Loucy (cell line): ENCODE measurements around the gene RPS6KB2.

ENCODE experiments used
- H2AFZ ChIP-seq: fragments of 200-600 bp; sonication (generic); 2 replicates; pipeline ENCODE4 v1.6.0; 2016; ENCODE audit warnings: antibody characterized with exemption, mild to moderate bottlenecking, low read length, moderate library complexity
- H3F3A ChIP-seq: fragments of 200-600 bp; 2 replicates; pipeline ENCODE4 v1.6.0; 2016; ENCODE audit warnings: antibody characterized with exemption, low read depth, mild to moderate bottlenecking
- H3K27me3 ChIP-seq: fragments of 200-600 bp; sonication (generic); 2 replicates; pipeline ENCODE4 v1.6.1; 2014; ENCODE audit warnings: low read length, mild to moderate bottlenecking; ENCODE audit not compliant: insufficient read depth, poor library complexity, severe bottlenecking
- H3K36me3 ChIP-seq: fragments of 200-600 bp; sonication (generic); 2 replicates; pipeline ENCODE4 v1.6.1; 2016; ENCODE audit warnings: low read length; ENCODE audit not compliant: insufficient read depth
- H3K4me1 ChIP-seq: fragments of 200-600 bp; sonication (generic); 2 replicates; pipeline ENCODE4 v1.5.1; 2014; ENCODE audit warnings: low read length, mild to moderate bottlenecking; ENCODE audit not compliant: insufficient read depth, poor library complexity, severe bottlenecking
- H3K4me2 ChIP-seq: fragments of 200-600 bp; sonication (generic); 2 replicates; pipeline ENCODE4 v1.6.0; 2014; ENCODE audit warnings: antibody characterized with exemption, low read length, low read depth, mild to moderate bottlenecking; ENCODE audit not compliant: poor library complexity, severe bottlenecking
- H3K4me3 ChIP-seq: fragments of 200-600 bp; sonication (generic); 2 replicates; pipeline ENCODE4 v1.5.1; 2014; ENCODE audit warnings: low read length, mild to moderate bottlenecking, mixed read lengths; ENCODE audit not compliant: poor library complexity, severe bottlenecking
- H3K79me2 ChIP-seq: fragments of 200-600 bp; sonication (generic); 2 replicates; pipeline ENCODE4 v1.6.1; 2014; ENCODE audit warnings: low read length; ENCODE audit not compliant: insufficient read depth
- H3K9ac ChIP-seq: fragments of 200-600 bp; sonication (generic); 2 replicates; pipeline ENCODE4 v1.6.0; 2014; ENCODE audit warnings: mild to moderate bottlenecking, low read depth, low read length, moderate library complexity; ENCODE audit not compliant: poor library complexity, severe bottlenecking
- H3K9me2 ChIP-seq: fragments of 200-600 bp; sonication (generic); replicated peaks from 2 replicates; pipeline ENCODE4 v1.6.1; 2016; ENCODE audit warnings: low read depth, low read length, mixed read lengths
- H3K9me3 ChIP-seq: fragments of 200-600 bp; sonication (generic); 2 replicates; pipeline ENCODE4 v1.6.1; 2014; ENCODE audit warnings: mild to moderate bottlenecking, antibody characterized with exemption, low read length, low read depth; ENCODE audit not compliant: insufficient read depth
- H4K20me1 ChIP-seq: fragments of 200-600 bp; sonication (generic); 2 replicates; pipeline ENCODE4 v1.6.0; 2014; ENCODE audit warnings: antibody characterized with exemption, low read length, mild to moderate bottlenecking; ENCODE audit not compliant: insufficient read depth, poor library complexity, severe bottlenecking
- EZH2phosphoT487 ChIP-seq: fragments of 200-600 bp; IDR thresholded peaks from 2 replicates; pipeline ENCODE4 v1.6.1; 2018; ENCODE audit warnings: antibody characterized with exemption, mild to moderate bottlenecking, moderate library complexity, borderline replicate concordance
- TF ChIP-seq, protein P1 (sequence below): fragments of 200-600 bp; sonication (generic); conservative IDR thresholded peaks from 2 replicates; pipeline ENCODE4 v1.5.1; 2014; ENCODE audit warnings: mild to moderate bottlenecking, antibody characterized with exemption, low read length

The RPS6KB2 gene

DNA sequence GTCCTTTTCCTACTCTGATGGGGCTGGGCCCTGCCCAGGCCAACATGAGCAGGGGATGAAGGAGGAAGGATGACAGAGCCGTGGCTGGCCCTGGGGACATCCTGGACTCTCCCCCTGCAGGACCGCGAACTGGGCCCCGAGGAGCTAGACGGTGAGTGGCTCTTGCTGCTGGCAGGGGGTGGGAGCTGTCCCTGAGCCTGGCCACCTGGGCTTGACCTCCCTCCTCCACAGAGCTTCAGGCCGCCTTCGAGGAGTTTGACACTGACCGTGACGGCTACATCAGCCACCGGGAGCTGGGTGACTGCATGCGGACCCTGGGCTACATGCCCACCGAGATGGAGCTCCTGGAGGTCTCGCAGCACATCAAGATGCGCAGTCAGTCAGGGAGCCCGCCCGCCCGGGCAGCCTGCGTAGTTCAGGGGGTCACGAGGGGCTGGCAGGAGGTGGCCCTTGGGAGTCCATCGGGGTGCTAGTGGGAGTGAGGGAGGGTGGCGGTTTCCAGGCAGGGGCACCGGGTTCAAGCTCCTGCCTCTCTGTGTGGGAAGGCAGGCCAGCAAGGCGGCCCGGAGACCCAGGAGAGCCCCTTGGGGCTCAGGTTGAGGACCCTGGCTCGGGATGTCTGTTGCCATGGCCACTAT lies 27.9 kb downstream of the RPS6KB2 start:
- no peak for TF ChIP-seq EZH2phosphoT487
- TF ChIP-seq, protein P1, sequence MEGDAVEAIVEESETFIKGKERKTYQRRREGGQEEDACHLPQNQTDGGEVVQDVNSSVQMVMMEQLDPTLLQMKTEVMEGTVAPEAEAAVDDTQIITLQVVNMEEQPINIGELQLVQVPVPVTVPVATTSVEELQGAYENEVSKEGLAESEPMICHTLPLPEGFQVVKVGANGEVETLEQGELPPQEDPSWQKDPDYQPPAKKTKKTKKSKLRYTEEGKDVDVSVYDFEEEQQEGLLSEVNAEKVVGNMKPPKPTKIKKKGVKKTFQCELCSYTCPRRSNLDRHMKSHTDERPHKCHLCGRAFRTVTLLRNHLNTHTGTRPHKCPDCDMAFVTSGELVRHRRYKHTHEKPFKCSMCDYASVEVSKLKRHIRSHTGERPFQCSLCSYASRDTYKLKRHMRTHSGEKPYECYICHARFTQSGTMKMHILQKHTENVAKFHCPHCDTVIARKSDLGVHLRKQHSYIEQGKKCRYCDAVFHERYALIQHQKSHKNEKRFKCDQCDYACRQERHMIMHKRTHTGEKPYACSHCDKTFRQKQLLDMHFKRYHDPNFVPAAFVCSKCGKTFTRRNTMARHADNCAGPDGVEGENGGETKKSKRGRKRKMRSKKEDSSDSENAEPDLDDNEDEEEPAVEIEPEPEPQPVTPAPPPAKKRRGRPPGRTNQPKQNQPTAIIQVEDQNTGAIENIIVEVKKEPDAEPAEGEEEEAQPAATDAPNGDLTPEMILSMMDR: no peak
- Histone ChIP-seq H3K79me2 (no peaks in the 10 kb centered on the region), H2AFZ (no peak overlapping the region)

DNA sequence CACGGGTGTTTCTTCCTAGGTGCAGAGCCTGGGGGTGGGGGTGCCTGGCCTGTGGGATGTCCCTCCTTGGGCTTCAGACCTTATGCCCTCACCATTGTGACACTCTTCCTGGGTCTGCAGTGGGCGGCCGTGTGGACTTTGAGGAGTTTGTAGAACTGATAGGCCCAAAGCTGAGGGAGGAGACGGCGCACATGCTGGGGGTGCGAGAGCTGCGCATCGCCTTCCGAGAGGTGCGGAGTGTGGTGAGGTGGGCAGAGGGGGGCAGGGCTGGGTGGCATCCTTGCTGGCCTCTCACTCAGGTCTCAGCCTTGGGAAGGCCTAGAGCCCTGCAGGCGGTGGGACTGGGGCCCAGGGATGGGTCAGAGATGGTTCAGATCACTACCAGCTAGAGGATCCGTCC lies 29.2 kb downstream of the RPS6KB2 start:
- H3K9me2 ChIP-seq: no peaks in the 10 kb centered on the region
- H3K9me3 ChIP-seq: no peaks in the 10 kb centered on the region
- no peak overlapping the region for H3K4me3 ChIP-seq
- H2AFZ ChIP-seq: no peak overlapping the region
- TF ChIP-seq EZH2phosphoT487: no peak
- no peaks in the 10 kb centered on the region for H3K36me3 ChIP-seq
- no peaks in the 10 kb centered on the region for H3K79me2 ChIP-seq
- H3K9ac ChIP-seq: no peak overlapping the region
- no peaks in the 10 kb centered on the region for H3K4me1 ChIP-seq
- H3K4me2 ChIP-seq: no peak overlapping the region
- H3F3A ChIP-seq: no peaks in the 10 kb centered on the region
- no peaks in the 10 kb centered on the region for H3K27me3 ChIP-seq
- H4K20me1 ChIP-seq: no peaks in the 10 kb centered on the region

More for the DNA sequence above, 27.9 kb downstream of the RPS6KB2 start:
- Histone ChIP-seq H3K36me3 (no peaks in the 10 kb centered on the region), H3K9me3 (no peaks in the 10 kb centered on the region), H3K4me1 (no peaks in the 10 kb centered on the region), H4K20me1 (no peaks in the 10 kb centered on the region), H3F3A (no peaks in the 10 kb centered on the region), H3K27me3 (no peaks in the 10 kb centered on the region), H3K9ac (no peak overlapping the region), H3K9me2 (no peaks in the 10 kb centered on the region), H3K4me2 (no peak overlapping the region), H3K4me3 (no peak overlapping the region)

DNA sequence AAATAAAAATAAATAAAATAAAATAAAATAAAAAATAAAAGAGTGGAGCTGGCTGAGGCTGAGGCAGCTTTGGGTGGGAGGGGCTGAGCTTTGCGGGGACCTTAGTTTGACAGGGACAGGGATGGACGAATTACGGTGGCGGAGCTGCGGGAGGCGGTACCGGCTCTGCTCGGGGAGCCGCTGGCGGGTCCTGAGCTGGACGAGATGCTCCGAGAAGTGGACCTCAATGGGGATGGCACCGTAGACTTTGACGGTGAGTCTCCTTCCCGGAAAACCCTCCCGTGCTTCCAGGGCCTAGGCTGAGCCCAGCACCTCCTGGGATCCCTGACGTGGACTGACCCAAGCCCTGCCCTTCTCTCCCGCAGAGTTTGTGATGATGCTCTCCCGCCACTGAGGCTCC lies 30.0 kb downstream of the RPS6KB2 start:
- Histone ChIP-seq H3F3A (no peaks in the 10 kb centered on the region), H3K4me1 (no peaks in the 10 kb centered on the region), H3K9ac (no peak overlapping the region), H3K9me3 (no peaks in the 10 kb centered on the region), H2AFZ (no peak overlapping the region), H4K20me1 (no peaks in the 10 kb centered on the region), H3K36me3 (no peaks in the 10 kb centered on the region), H3K79me2 (no peaks in the 10 kb centered on the region), H3K4me2 (no peak overlapping the region), H3K9me2 (no peaks in the 10 kb centered on the region), H3K27me3 (no peaks in the 10 kb centered on the region), H3K4me3 (no peak overlapping the region)
- TF ChIP-seq EZH2phosphoT487: no peak
- TF ChIP-seq, protein P1: no peak

DNA sequence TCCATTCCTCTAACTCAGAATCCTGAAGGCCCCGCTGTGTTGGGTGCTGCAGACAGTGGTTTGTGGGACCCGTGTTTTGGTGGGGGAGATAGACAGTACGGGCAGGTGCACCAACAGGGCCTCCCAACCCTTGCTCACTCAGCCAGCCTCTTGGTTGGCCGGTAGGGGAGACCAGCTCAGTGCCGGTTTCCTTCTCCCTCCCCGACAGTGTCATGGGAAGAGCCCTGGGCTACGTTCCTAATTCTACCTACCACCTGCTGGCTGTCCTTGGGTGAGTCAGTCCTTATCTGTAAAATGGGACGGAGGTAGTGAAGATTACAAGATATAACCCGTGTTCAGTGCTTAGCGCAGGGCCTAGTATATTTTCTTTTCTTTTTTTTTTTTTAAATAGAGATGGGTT lies 34.9 kb downstream of the RPS6KB2 start:
- no peak overlapping the region for H3K4me2 ChIP-seq
- no peaks in the 10 kb centered on the region for H3K27me3 ChIP-seq
- H3F3A ChIP-seq: peaks cover 4% of the 10 kb centered on the region; the same call in 1 of the 2 replicates
- H4K20me1 ChIP-seq: no peaks in the 10 kb centered on the region
- no peak for TF ChIP-seq EZH2phosphoT487
- TF ChIP-seq, protein P1: no peak
- no peak overlapping the region for H3K9ac ChIP-seq
- no peaks in the 10 kb centered on the region for H3K36me3 ChIP-seq
- H3K4me3 ChIP-seq: no peak overlapping the region
- H3K9me2 ChIP-seq: no peaks in the 10 kb centered on the region
- H2AFZ ChIP-seq: no peak overlapping the region
- peaks cover 36% of the 10 kb centered on the region for H3K4me1 ChIP-seq
- peaks cover 33% of the 10 kb centered on the region for H3K79me2 ChIP-seq
- no peaks in the 10 kb centered on the region for H3K9me3 ChIP-seq
